Nephron (organoid): Measurements from ENCODE around the gene KRTAP5-8.
"Not testable (repeated sequence)": the region's sequence is repeated elsewhere in the genome, so short reads cannot be mapped to it uniquely, and the experiment has no call there.

Experiments
- H3K27ac Mint-ChIP-seq, 3 experiments: 2 replicates each; pipeline ENCODE4 v1.8.0; 2020; ENCODE audit warnings: mixed read lengths in 3 of 3, mild to moderate bottlenecking in 2 of 3, moderate library complexity in 1 of 3
- H3K27me3 Mint-ChIP-seq: 2 replicates; pipeline ENCODE4 v1.8.0; 2021; ENCODE audit warnings: low read depth, mild to moderate bottlenecking, moderate library complexity, mixed read lengths
- H3K36me3 Mint-ChIP-seq: 2 replicates; pipeline ENCODE4 v1.8.0; 2020; ENCODE audit warnings: low read depth, mixed read lengths
- H3K4me1 Mint-ChIP-seq: 2 replicates; pipeline ENCODE4 v1.8.0; 2020; ENCODE audit warnings: mixed read lengths
- H3K4me3 Mint-ChIP-seq, 3 experiments: 2 replicates each; pipeline ENCODE4 v1.8.0; 2020; ENCODE audit warnings: mild to moderate bottlenecking in 3 of 3, mixed read lengths in 3 of 3, moderate library complexity in 2 of 3
- H3K9me3 Mint-ChIP-seq: 2 replicates; pipeline ENCODE4 v1.8.0; 2020; ENCODE audit warnings: mixed read lengths
- TF ChIP-seq, protein P1 (sequence below), 3 experiments: fragments of 200-600 bp; sonication (generic); IDR thresholded peaks; one replicate each; pipeline ENCODE4 v1.5.0; 2021; ENCODE audit warnings: antibody characterized with exemption in 3 of 3; ENCODE audit not compliant: unreplicated experiment in 3 of 3

The KRTAP5-8 gene

DNA sequence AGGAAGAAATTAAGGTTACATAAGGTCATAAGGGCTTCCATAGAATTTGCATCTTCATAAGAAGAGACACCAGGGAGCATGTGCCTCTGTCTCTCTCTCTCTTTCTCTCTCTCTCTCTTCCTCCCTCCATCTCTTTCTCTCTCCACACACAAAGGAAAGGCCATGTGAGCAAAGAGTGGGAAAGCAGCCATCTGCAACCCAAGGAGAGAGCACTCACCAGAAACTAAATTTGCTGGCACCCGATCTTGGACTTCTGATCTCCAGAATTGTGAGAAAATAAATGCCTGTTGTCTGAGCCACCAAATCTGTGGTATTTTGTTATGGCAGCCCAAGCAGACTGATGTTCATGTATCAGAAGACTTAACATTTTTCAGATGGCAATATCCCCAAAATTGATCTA lies 21.2 kb downstream of the KRTAP5-8 start:
- Mint-ChIP-seq H3K4me3 (no peak overlapping the region), H3K9me3 (peaks cover 21% of the 10 kb centered on the region), H3K27me3 (peaks cover 17% of the 10 kb centered on the region), H3K27ac (no peak overlapping the region), H3K4me1 (peaks cover 4% of the 10 kb centered on the region), H3K36me3 (no peaks in the 10 kb centered on the region)
- TF ChIP-seq, protein P1, sequence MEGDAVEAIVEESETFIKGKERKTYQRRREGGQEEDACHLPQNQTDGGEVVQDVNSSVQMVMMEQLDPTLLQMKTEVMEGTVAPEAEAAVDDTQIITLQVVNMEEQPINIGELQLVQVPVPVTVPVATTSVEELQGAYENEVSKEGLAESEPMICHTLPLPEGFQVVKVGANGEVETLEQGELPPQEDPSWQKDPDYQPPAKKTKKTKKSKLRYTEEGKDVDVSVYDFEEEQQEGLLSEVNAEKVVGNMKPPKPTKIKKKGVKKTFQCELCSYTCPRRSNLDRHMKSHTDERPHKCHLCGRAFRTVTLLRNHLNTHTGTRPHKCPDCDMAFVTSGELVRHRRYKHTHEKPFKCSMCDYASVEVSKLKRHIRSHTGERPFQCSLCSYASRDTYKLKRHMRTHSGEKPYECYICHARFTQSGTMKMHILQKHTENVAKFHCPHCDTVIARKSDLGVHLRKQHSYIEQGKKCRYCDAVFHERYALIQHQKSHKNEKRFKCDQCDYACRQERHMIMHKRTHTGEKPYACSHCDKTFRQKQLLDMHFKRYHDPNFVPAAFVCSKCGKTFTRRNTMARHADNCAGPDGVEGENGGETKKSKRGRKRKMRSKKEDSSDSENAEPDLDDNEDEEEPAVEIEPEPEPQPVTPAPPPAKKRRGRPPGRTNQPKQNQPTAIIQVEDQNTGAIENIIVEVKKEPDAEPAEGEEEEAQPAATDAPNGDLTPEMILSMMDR (IDR thresholded peaks at IDR 0.05; ENCODE audit: unreplicated experiment in 3 of 3): no peak

DNA sequence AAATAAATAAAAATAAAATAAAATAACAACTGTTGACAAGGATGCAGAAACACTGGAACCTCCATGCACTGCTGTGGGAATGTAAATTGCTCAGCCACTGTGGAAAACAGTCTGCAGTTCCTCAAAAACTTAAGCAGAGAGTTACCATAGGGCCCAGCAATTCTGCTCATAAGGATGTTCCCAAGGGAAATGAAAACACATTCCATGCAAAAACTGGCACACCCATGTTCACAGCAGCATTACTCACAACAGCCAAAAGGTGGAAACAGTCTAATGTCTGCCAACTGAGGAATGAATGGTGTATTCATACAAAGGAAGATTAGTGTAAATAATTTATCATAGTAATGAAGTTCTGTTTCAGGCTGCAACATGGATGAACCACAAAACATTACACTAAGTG lies 24.3 kb downstream of the KRTAP5-8 start:
- H3K4me1 Mint-ChIP-seq: peaks cover 19% of the 10 kb centered on the region
- peaks cover 25% of the 10 kb centered on the region for H3K27me3 Mint-ChIP-seq
- peaks cover 15% of the 10 kb centered on the region for H3K9me3 Mint-ChIP-seq
- TF ChIP-seq, protein P1 (IDR thresholded peaks at IDR 0.05; ENCODE audit: unreplicated experiment in 3 of 3): no peak
- no peak overlapping the region for H3K4me3 Mint-ChIP-seq
- no peaks in the 10 kb centered on the region for H3K36me3 Mint-ChIP-seq
- no peak overlapping the region for H3K27ac Mint-ChIP-seq

DNA sequence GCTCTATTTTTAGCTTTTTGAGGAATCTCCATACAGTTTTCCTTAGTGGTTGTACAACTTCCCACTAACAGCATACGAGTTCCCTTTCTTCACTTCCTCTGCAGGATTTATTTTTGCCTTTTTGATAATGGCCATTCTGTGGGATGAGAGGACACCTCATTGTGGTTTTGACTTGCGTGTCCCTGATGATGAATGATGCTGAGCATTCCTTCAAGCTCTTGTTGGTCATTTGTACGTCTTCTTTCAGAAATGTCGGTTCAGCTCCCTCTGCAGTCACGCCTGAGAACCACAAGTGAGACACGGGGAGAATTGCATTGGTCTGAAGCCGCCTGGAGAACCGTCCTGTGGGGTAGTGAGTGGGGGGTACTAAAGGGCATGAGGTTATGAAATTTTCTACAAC lies 25.6 kb downstream of the KRTAP5-8 start:
- peaks cover 24% of the 10 kb centered on the region for H3K27me3 Mint-ChIP-seq
- TF ChIP-seq, protein P1 (IDR thresholded peaks at IDR 0.05; ENCODE audit: unreplicated experiment in 3 of 3): peak in 2 of 3 experiments; percentile 30 to 37
- H3K27ac Mint-ChIP-seq: no peak overlapping the region
- H3K9me3 Mint-ChIP-seq: peaks cover 12% of the 10 kb centered on the region
- peaks cover 27% of the 10 kb centered on the region for H3K4me1 Mint-ChIP-seq
- no peak overlapping the region for H3K4me3 Mint-ChIP-seq
- H3K36me3 Mint-ChIP-seq: no peaks in the 10 kb centered on the region

DNA sequence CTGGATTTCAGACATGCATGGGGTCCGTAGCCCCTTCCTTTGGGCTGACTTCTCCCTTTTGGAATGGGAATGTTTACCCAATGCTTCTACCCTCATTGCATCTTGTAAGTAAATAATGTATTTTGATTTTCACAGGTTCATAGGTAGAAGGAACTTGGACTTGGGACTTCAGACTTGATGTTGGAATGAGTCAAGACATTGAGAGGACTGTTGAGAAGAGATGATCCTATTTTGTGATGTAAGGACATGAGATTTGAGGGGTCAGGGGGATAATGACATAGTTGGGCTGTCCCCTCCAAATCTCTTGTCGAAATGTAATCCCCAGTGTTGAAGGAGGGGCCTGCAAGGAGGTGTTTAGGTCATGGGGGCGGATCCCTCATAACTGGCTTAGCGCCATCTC lies 26.6 kb downstream of the KRTAP5-8 start:
- Mint-ChIP-seq H3K27ac (no peak overlapping the region), H3K27me3 (peaks cover 24% of the 10 kb centered on the region), H3K36me3 (no peaks in the 10 kb centered on the region), H3K9me3 (peaks cover 12% of the 10 kb centered on the region), H3K4me3 (no peak overlapping the region), H3K4me1 (peaks cover 35% of the 10 kb centered on the region)
- TF ChIP-seq, protein P1 (IDR thresholded peaks at IDR 0.05; ENCODE audit: unreplicated experiment in 3 of 3): no peak

DNA sequence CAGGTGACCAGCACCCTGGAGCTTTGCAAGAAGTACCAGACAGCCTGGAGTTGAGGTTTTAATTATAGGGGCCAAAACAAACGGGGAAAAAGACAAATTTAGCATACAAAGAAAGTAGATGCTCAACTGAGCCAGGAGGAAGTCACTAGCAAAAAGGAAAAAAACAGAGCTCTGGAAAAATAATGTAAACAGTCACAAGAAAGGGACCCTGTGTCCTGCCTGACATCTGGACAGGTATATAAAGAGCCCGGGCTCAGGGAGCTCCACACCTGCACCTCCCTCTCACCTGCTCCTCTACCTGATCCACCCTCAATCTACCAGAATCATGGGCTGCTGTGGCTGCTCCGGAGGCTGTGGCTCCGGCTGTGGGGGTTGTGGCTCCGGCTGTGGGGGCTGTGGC lies 27.4 kb downstream of the KRTAP5-8 start, which contains the start of gene KRTAP5-10:
Gene KRTAP5-10, plus strand, starts transcription at position 301 of the 400 bp plus-strand sequence. Its CDS starts 25 bp downstream, at position 326.
- Mint-ChIP-seq H3K4me1 (peaks cover 35% of the 10 kb centered on the region), H3K4me3 (no peak within 1 kb of the TSS), H3K36me3 (no peaks in the 10 kb centered on the region), H3K9me3 (peaks cover 12% of the 10 kb centered on the region), H3K27ac (no peak within 1 kb of the TSS), H3K27me3 (peaks cover 24% of the 10 kb centered on the region)
- TF ChIP-seq, protein P1 (IDR thresholded peaks at IDR 0.05; ENCODE audit: unreplicated experiment in 3 of 3): no peak

DNA sequence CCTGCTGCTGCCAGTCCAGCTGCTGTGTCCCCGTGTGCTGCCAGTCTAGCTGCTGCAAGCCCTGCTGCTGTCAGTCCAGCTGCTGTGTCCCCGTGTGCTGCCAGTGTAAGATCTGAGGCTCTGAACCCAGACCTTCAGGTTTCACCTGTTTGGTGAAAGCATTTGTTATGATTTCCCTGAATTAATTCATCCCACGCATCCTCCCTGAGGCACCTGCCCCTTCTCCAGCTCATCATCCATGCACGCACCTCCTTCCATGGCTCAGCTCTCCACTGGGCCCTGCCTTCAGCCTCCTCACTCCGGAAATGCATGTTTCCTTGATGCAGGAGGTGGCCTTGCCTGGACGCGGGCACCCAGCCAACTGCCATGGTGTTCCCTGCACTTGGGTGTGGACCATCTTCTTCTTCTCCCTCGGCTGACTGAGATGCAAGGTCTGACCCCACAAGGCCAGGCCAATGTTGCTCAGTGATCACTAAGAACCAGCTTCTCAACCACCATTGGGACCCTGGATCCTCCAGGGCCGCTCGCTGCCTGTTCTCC lies 28.3 kb downstream of the KRTAP5-8 start:
- Mint-ChIP-seq H3K4me3 (no peak overlapping the region), H3K36me3 (no peaks in the 10 kb centered on the region), H3K27me3 (peaks cover 22% of the 10 kb centered on the region), H3K4me1 (peaks cover 40% of the 10 kb centered on the region), H3K9me3 (peaks cover 8% of the 10 kb centered on the region), H3K27ac (no peak overlapping the region)
- TF ChIP-seq, protein P1 (IDR thresholded peaks at IDR 0.05; ENCODE audit: unreplicated experiment in 3 of 3): no peak

DNA sequence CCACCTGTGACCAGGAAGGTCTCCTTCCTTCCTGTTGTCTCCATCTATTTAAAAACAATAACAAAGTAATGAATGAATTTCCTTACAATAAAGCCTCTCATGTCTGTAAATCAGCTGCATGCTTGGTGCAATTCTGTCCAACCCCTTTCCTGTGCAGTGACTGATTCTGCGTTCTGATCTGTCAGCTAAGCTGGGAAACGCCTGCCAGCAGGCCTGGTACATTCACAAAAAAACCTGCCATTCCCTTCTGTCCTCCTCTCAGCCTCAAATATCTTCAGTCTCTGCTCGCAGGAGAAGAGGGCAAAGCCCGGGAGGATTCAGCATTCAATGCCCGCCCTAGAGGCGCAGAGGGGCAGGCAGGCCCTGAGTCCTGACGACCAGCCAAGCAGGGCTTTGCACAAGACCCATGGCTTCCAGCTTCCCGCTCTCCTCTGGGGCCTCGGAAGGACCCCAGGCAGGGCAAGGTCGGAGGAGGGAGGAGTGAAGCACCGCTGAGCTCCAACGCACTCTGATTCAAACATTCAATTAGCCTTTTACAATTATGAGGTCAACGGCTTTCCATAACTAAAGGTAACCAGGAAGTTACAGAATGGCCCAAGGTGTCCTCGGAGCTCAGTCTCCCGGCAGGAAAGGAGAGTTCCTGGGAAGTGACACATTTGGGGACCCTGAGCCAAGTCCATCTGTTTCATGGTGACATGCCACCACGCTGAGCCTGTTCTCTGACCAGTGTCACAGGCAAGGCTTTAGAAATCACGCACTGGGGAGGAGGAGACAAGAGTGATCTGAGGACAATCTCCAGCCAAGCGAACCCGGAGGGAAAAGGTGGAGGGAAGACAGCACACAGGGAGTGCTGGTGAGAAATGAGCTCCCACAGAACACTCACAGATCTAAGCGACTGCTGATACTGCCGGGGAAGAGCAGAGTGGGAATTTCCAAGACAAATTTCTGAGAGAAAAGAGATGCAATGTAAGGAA lies 29.1 kb downstream of the KRTAP5-8 start:
- not testable (repeated sequence) for H3K36me3 Mint-ChIP-seq, H3K4me3 Mint-ChIP-seq, H3K9me3 Mint-ChIP-seq
- Mint-ChIP-seq H3K27ac (peak overlapping the region in 2 of 3 experiments; percentile 4 to 10), H3K4me1 (peaks cover 40% of the 10 kb centered on the region), H3K27me3 (peaks cover 19% of the 10 kb centered on the region)

DNA sequence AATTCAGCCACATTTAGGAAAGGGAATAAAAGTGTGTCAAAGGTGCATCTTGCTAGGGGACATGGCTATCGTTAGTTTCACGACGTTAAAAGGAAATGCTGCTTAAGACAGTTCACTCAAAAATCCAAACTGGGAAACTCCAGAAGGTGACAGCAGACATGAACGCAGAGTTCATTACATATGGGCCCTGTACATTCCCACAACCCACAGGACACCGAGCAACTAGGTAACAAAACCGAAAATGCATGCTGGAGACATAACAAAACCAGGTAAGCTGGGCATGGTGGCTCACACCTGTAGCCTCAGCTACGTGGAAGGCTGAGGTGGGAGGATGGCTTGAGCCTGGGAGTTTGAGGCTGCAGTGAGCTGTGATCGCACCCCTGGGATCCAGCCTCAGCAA lies 29.8 kb downstream of the KRTAP5-8 start:
- not testable (repeated sequence) for H3K36me3 Mint-ChIP-seq, H3K4me3 Mint-ChIP-seq, H3K9me3 Mint-ChIP-seq
- peak overlapping the region in 2 of 3 experiments; percentile 4 to 10 for H3K27ac Mint-ChIP-seq
- peaks cover 40% of the 10 kb centered on the region for H3K4me1 Mint-ChIP-seq
- peaks cover 19% of the 10 kb centered on the region for H3K27me3 Mint-ChIP-seq
